Measurements from ENCODE around the gene CADM4.

- TF ChIP-seq CHD2 (IDR thresholded peaks at IDR 0.05; ENCODE audit: low read length): no peak
- no peak for TF ChIP-seq CBX8 (IDR thresholded peaks at IDR 0.05; ENCODE audit: borderline replicate concordance, low read depth, low read length)
- TF ChIP-seq SP2 (IDR thresholded peaks at IDR 0.05; ENCODE audit: low read length): no peak
- no peak for TF ChIP-seq SIN3A (conservative IDR thresholded peaks at IDR 0.05 in 1 of 2, IDR thresholded peaks at IDR 0.05 in 1 of 2; ENCODE audit: low read depth in 1 of 2, low read length in 2 of 2)
- TF ChIP-seq POLR2A (IDR thresholded peaks at IDR 0.05; ENCODE audit: control extremely low read depth in 1 of 2, low read depth in 2 of 2, low read length in 2 of 2): no peak
- no peak for TF ChIP-seq USF2 (IDR thresholded peaks at IDR 0.05; ENCODE audit: low read length)
- no peak for TF ChIP-seq CTCF (IDR thresholded peaks at IDR 0.05; ENCODE audit: control extremely low read depth in 1 of 3, insufficient read depth in 1 of 3, low read depth in 1 of 3, low read length in 3 of 3)
- no peak for TF ChIP-seq EGR1 (IDR thresholded peaks at IDR 0.05; ENCODE audit: borderline replicate concordance, low read depth, low read length)
- no peak for TF ChIP-seq CEBPB (IDR thresholded peaks at IDR 0.05; ENCODE audit: low read depth, low read length)
- TF ChIP-seq POLR2AphosphoS5 (IDR thresholded peaks at IDR 0.05; ENCODE audit: low read depth, low read length): no peak
- TF ChIP-seq RXRA (IDR thresholded peaks at IDR 0.05; ENCODE audit: insufficient read depth, low read depth, low read length): no peak
- TF ChIP-seq KDM5A (IDR thresholded peaks at IDR 0.05; ENCODE audit: low read length): no peak
Measured at GRCh38 chr19:43581467-43581866, 58.2 kb downstream of the CADM4 start.
